ENCODE results near the gene GIPC2.
"Not testable (repeated sequence)": the region's sequence is repeated elsewhere in the genome, so short reads cannot be mapped to it uniquely, and the experiment has no call there.

The GIPC2 gene

GRCh38 chr1:78101051-78101450, 55.3 kb downstream of the GIPC2 start:
- no peak for DNase-seq

GRCh38 chr1:78101514-78101913, 55.7 kb downstream of the GIPC2 start:
- no peak for DNase-seq

- DNase-seq = no peak
These were observed 56.3 kb downstream of the GIPC2 start for GRCh38 chr1:78102082-78102481.

- DNase-seq = no peak
These were observed 57.1 kb downstream of the GIPC2 start for GRCh38 chr1:78102916-78103315.

GRCh38 chr1:78104322-78104721, 58.6 kb downstream of the GIPC2 start:
- no peak for DNase-seq

GRCh38 chr1:78109659-78110058, 63.9 kb downstream of the GIPC2 start:
- not testable (repeated sequence) for DNase-seq

GRCh38 chr1:78113156-78113916, 67.6 kb downstream of the GIPC2 start:
- no peak for DNase-seq

GRCh38 chr1:78114034-78114956, 68.5 kb downstream of the GIPC2 start:
- DNase-seq = peak; percentile 17 to 43

GRCh38 chr1:78120485-78120884, 74.7 kb downstream of the GIPC2 start:
- not testable (repeated sequence) for DNase-seq

GRCh38 chr1:78121710-78122109, 75.9 kb downstream of the GIPC2 start:
- no peak for DNase-seq

- DNase-seq = no peak
These were observed 76.6 kb downstream of the GIPC2 start for GRCh38 chr1:78122389-78122788.

GRCh38 chr1:78126506-78126905, 80.7 kb downstream of the GIPC2 start:
- DNase-seq = no peak

- no peak for DNase-seq
These were observed 86.6 kb downstream of the GIPC2 start for GRCh38 chr1:78132174-78132947.

- DNase-seq = no peak
These were observed 87.2 kb downstream of the GIPC2 start for GRCh38 chr1:78132948-78133322.

- DNase-seq = no peak
These were observed 90.9 kb downstream of the GIPC2 start for GRCh38 chr1:78136680-78137079.

GRCh38 chr1:78141531-78142231, 95.9 kb downstream of the GIPC2 start:
- no peak for DNase-seq

- DNase-seq = no peak
These were observed 97.0 kb downstream of the GIPC2 start for GRCh38 chr1:78142736-78143135.

GRCh38 chr1:78143152-78143551, 97.4 kb downstream of the GIPC2 start:
- DNase-seq = no peak

- DNase-seq = no peak
These were observed 97.9 kb downstream of the GIPC2 start for GRCh38 chr1:78143673-78144072.

- DNase-seq = peak in 1 of 2 experiments; percentile 4
These were observed 99.4 kb downstream of the GIPC2 start for GRCh38 chr1:78145105-78145580.

GRCh38 chr1:78146205-78146771, 100.5 kb downstream of the GIPC2 start:
- DNase-seq = no peak

GRCh38 chr1:78147031-78147430, 101.3 kb downstream of the GIPC2 start:
- DNase-seq = no peak
